RKO (cell line): ENCODE measurements around the gene SYTL5.

Experiments
- DNase-seq: peaks from one replicate; pipeline ENCODE4 v3.0.0-alpha.2; 2016; ENCODE audit warnings: low spot score

Gene SYTL5

GRCh38 chrX:38089173-38089982, 83.0 kb downstream of the SYTL5 start:
- DNase-seq: peak; percentile 18

GRCh38 chrX:38095971-38096529, 89.7 kb downstream of the SYTL5 start:
- peak; percentile 68 for DNase-seq

- DNase-seq: no peak
Observed at GRCh38 chrX:38099688-38100087, 93.3 kb downstream of the SYTL5 start.

GRCh38 chrX:38102240-38102639, 95.9 kb downstream of the SYTL5 start:
- DNase-seq: no peak

DNA sequence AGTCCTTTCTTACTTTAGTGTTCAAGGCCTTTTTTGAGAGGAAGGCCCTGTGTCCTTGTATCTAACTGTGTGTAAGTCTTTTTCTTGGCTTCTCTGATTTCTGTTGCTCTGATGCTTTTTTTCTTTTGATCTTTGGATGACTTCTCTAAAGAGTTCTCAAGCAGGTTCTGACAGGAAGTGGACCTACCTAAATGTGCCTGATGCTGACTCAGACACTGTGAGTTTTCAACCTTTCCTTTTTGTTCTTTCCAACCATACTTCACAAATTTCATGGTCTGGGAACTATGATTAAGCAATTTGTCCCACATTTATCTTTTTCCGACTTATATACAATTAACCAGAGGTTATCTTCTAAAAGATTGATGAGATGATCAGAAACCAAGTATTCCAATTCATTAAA, 96.5 kb downstream of the SYTL5 start:
- DNase-seq: no peak

- no peak for DNase-seq
Observed at GRCh38 chrX:38103857-38104812, 97.8 kb downstream of the SYTL5 start.

DNA sequence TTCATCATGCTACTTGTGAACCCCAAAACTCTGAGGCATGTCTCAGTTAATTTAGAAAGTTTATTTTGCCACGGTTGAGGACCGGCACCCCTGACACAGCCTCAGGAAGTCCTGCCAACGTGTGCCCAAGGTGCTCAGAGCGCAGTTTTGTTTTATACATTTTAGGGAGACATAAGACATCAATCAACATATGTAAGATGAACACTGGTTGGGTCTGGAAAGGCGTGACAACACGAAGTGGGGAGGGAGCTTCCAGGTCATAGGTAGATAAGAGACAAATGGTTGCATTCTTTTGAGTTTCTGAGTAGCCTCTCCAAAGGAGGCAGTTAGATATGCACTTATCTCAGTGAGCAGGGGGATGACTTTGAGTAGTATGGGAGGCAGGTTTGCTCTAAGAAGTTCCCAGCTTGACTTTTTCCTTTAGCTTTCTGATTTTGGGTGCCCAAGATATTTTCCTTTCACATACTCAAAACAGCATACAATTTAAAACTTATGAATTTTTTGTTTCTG, 98.9 kb downstream of the SYTL5 start:
- no peak for DNase-seq

DNA sequence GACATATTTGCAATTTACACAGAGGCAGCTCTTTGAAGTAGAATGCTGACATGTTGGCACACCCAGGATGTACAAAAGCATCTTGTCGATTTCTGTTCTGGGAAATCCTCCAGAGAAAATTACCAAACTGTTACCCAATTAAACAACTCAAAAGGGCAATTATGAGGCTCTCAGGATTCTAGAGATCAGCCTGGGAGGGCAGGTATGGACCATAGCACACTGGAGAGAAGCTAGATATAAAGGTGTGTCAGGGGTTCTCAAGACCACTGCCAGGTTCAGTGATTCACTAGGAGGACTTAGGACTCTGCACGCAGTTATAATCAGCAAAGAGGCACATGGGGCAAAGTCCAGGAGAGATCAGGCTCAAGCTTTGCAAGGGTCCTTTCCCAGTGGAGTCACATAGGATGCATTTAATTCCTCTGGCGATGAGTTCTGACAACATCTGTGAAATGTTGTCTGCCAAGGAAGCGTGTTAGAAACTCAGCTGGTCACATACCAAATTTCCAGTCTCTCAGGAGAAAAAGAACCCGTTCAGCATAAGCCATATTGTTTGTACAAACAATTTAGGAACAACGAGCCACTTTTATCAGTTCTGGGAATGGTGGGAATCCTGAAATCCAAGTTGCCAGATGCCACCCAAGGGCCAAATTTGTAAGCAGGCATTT, 100.8 kb downstream of the SYTL5 start:
- DNase-seq: no peak

DNA sequence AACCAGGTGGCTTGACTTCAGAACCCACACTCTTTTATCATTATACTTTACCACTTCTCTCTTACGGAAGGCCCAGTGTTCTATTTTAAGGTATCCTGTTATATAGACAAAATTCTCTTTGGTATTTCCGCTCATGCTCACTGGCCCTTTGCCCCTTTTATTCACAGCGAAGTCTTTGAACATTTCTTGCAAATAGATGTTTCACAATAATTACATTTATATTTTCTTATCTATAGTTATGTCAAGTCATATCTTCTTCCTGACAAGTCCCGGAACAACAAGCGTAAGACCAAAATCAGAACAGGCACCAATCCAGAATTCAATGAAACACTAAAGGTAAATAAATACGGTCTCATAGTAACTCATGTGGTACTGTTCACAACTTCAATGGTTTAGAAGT, 102.0 kb downstream of the SYTL5 start:
- DNase-seq: no peak

GRCh38 chrX:38109042-38109898, 102.9 kb downstream of the SYTL5 start:
- DNase-seq: no peak

- peak; percentile 7 for DNase-seq
Observed at GRCh38 chrX:38110231-38110630, 103.9 kb downstream of the SYTL5 start.

- DNase-seq: no peak
Observed at GRCh38 chrX:38111196-38111595, 104.8 kb downstream of the SYTL5 start.

DNA sequence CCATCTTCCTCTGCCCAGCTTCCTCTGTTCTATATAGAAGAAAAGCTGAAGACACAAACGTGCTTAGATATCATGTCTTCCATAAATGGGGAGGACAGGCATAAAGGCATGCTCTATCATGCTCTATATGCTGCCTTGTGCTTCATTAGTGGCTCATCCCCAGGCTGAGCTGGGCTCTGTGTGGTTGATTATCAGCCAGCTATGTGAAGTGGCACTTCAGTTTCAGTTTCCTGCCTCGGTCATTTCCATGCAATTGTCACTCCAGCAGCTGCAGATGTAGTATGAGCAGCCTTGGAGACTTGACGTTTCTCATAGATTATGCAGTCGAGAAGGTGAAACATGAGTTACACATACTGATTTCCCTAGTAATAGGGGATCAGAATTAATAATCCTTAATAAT, 106.2 kb downstream of the SYTL5 start:
- DNase-seq: no peak

- DNase-seq: no peak
Observed at GRCh38 chrX:38116706-38117105, 110.4 kb downstream of the SYTL5 start.

DNA sequence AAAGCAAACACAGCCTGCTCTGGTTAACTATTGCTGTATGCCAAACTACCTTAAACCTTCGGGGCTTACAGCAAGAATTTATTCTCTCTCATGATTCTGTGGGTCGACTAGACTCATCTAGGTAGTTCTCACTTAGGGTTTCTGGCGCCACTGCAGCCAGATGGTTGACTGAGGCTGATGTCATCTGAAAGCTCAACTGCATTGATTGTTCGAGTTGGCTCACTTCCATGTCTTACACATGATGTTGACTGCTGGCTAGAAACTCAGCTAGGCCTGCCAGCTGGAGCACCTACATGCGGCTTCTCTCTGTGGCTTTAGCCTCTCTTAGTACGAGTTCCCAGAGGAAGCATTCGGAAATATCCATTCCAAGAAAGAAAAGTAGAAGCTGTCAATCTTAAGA, 111.1 kb downstream of the SYTL5 start:
- peak; percentile 51 for DNase-seq

- DNase-seq: no peak
Observed at GRCh38 chrX:38124000-38124399, 117.6 kb downstream of the SYTL5 start.

DNA sequence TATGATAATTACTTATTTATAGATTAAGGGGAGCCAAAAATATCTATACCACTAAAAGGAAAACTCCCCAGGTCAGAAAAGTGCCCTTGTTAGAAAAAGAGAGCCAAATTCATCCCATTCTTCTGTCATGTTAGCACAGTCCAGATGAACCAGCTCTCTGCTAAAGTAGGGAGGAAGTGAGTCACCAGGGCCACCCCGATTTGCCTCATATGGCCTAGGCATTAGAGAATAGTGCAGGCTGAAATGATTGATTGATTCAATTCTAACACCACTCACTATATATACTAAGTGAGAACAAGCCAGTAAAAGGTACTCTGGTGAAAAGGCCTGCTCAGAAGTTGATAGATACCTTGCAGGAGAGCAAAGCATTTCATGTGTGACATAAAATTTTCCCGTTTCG, 119.8 kb downstream of the SYTL5 start:
- DNase-seq: peak; percentile 4

- no peak for DNase-seq
Observed at GRCh38 chrX:38127961-38128360, 121.6 kb downstream of the SYTL5 start.

- DNase-seq: no peak
Observed at GRCh38 chrX:38129366-38129765, 123.0 kb downstream of the SYTL5 start.

DNA sequence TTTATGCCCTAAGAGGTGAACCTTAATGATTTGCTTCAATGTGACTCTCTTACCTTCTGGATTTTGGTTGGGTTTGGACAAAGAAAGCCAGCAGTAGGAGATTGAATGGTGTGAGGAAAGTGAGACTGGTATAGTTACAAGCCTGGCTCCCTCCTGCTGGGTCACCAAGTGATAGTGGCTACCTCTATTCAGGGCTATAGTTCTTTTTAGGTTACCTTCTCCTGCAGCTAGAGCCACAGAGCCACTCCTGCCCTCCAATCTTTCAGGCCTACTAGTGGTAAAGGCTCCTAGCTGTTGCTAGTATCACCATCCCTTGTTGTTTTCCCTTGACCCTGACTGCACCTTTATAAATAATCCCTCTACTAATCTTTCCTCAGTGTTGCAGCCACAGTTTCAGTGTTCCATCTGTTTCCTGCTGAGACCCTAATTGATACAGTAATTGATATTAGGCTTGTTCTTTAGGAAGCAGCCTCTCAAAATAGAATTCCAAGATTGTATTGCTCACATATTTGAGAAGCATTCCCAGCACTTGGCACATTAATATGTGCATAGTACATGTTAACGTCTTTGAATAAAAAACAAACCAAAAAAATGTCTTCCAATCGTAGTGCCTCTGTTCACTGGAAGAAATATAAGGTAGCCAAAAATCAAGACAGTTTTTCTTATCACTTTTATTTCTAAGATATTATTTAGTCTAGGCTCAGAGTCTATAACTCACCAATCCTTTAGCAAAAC, 132.0 kb downstream of the SYTL5 start:
- DNase-seq: no peak
